Bone marrow (tissue), 2 donors: ENCODE results near the gene JPH2.

Source experiments
- DNase-seq, 2 donors: peaks; one replicate each; lab custom pipeline; 2025; lab: John Stamatoyannopoulos, UW

Gene JPH2

GRCh38 chr20:44125332-44126127 lies 61.5 kb downstream of the JPH2 start:
- no peak for DNase-seq

- no peak for DNase-seq
Observed at GRCh38 chr20:44123874-44124535, 63.0 kb downstream of the JPH2 start.

- DNase-seq = no peak
Observed at GRCh38 chr20:44123251-44123650, 63.7 kb downstream of the JPH2 start.

GRCh38 chr20:44120676-44121425 lies 66.1 kb downstream of the JPH2 start:
- DNase-seq = no peak

GRCh38 chr20:44118185-44119033 lies 68.6 kb downstream of the JPH2 start:
- DNase-seq = no peak

DNA sequence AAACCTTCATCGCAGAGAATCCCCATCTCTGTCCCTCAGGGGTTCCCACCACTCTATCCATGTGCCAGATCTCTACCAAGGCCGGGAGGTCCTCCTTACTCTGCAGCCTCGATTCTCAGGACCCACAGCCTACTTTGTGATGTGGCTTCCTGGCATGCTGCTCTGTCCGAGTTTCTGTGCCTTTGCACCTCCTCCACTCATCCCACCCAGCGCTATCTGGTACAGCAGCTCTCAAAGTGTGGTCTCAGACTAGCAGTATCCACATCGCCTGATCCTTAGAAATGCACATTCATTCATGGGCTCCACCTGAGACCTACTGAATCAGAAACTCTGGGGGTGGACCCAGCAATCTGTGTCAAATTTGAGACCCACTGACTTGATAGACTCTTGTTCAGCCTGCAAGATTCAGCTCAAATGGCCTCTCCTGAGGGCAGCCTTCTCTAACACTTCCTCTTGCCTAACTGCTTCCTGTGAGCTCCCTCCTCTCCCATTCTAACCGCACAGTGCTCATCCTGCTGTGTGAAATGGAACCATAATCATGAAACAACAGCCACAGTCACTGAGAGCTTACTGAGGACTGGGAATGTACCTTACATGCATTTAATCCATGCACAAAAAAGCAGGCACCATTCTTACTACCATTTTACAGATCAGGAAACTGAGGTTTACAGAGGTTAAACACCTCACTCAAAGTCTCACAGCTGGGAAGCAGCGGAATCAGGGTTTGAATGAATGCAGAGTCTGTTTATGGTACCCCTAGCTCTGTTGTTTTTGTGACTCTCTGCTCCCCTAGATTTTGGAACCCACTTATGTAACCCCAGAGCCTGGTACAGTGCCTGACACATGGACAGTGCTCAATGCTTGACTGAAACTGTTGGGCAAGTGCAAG lies 69.4 kb downstream of the JPH2 start:
- DNase-seq = no peak

- no peak for DNase-seq
Observed at GRCh38 chr20:44115762-44116644, 71.0 kb downstream of the JPH2 start.

GRCh38 chr20:44115181-44115580 lies 71.8 kb downstream of the JPH2 start:
- no peak for DNase-seq

DNA sequence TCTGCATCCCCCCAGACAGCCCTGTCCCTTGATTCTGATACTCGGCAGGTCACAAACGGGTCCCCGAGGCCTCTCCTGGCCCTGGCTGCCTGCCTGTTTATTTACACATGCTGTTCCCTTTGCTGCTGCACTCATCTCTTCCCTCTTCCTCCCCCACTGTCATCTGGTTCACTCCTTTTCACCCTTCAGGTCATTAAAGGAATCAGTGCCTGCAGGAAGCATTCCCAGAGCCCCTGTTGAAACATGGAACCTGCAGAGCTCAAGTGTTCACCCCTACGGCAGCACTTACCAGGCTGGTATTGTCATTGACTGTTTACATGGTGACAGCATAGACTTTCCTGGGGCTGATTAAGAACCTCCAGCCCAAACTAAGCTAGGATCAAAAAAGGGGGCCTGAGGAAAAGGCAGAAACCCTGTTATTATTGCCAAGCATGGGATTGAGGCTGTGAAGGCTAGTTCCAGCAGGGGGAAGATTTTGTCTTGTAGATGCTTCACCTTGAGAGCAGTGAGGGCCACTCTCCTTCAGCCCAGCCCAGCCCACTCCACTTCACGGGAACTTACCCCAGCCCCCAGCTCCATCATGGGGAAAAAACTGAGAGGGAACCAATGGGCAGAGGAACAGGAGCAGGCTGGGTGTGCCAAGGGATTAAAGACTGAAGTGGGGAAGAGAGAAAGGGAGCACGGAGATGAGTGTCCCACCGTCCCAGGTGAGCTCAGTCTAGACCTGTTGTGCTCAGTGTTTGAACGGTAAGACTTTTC lies 73.2 kb downstream of the JPH2 start:
- no peak for DNase-seq

DNA sequence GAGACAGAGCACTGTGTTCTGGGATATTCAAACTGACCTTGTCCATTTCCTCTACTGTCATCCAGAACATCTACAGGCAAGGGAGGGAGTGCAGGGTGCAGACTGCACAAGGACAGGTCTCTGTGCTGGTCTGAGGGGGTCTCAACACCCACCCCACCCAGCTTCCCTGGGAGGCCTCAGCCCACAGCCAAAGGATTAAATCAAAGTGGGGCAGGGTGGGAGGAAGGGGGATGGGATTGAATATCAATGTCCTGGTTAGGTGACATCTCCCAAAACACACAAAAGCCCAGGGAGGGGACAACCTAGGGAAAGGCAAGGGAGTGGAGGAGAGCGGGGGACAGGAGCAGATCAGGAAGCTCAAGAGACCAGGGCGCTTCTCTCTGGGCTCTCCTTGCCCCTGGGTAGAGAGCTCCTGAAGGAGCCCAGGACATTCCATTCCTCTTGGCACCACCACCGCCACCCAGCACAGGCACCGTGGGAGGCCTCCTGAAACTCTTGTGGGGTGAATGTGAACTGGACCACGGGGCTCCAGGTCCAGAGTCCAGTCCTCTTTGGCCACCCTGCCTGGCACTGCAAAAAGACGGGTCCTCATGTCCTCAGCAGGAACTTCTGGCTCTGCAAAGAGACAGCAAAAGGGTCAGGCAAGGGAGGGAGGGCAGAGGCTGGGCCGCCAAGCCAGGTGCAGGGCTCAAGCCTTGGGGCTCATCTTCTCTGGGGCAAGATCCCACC lies 73.9 kb downstream of the JPH2 start:
- no peak for DNase-seq

- no peak for DNase-seq
Observed at GRCh38 chr20:44112456-44112855, 74.5 kb downstream of the JPH2 start.

GRCh38 chr20:44111712-44112335 lies 75.2 kb downstream of the JPH2 start:
- no peak for DNase-seq

GRCh38 chr20:44110816-44111568 lies 76.0 kb downstream of the JPH2 start:
- no peak for DNase-seq

DNA sequence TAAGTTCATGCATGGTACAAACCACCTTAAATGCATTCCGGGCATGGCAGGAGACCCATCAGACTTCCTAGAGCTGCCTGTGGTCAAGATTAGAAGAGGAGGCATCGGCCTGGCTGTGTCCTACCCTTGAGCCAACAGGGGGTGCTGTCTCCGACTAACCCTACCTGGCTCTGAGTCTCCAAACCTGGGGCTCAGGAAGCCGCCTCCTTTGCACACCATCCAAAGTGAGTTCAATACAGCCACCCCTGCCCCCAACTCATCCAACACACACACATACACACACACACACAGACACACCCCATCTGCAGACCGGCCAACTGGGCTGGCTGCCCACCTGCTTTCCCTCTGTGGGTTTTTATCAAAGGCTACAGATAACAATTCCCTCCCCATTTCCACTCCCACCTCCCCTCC lies 77.0 kb downstream of the JPH2 start:
- no peak for DNase-seq

DNA sequence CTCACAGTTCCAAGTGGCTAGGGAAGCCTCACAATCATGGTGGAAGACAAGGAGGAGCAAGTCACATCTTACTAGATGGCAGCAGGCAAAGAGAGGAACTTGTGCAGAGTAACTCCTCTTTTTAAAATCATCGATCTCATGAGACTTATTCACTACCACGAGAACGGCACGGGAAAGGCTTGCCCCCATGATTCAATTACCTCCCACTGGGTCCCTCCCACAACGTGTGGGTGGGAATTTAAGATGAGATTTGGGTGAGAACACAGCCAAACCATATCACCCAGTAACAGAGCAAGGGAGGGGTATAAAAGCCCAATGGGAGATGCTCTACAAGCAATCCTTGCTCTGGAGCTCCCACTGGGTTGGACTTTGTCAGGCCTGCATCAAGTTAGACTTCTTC lies 80.4 kb downstream of the JPH2 start:
- DNase-seq = no peak

GRCh38 chr20:44104798-44105517 lies 82.0 kb downstream of the JPH2 start:
- no peak for DNase-seq

DNA sequence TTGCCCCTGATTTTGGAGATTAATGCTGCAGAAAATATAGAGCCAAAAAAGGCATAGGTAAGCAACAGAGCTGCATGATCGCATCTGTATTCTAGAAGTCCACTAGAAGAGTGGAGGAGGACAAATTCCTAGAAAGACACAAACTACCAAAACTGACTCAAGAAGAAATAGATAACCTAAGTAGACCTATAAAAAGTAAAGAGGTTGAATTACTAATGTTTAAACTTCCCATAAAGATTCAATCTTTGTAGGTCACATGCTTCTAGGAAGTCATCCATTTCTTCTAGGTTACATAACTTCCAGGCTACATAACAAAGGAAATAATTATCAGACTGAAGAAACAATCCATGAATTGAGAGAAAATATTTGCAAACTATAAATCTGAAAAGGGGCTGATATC lies 84.4 kb downstream of the JPH2 start:
- DNase-seq = no peak
